Thoracic aorta (tissue), 2 donors: Measurements from ENCODE around the gene ITGB7. TPM values are rescaled to one million over a fixed set of nuclear protein-coding genes. Genes with fewer than 3 reads are reported as not detected.

Experiments
- ATAC-seq: fragments of 150-250 bp; one replicate; pipeline ENCODE4 v1.8.0; 2017; ENCODE audit warnings: low read depth; ENCODE audit not compliant: insufficient number of reproducible peaks, low FRiP score
- DNase-seq: peaks from one replicate; pipeline ENCODE4 v3.0.0-alpha.2; 2020; ENCODE audit warnings: low spot score
- H3K27ac ChIP-seq, 2 donors: fragments of 200-600 bp; sonication (generic); 1 replicate in 1 of 2; 2 replicates in 1 of 2; pipeline ENCODE4 v1.5.1; 2016; ENCODE audit warnings: mild to moderate bottlenecking in 2 of 2, moderate library complexity in 2 of 2
- H3K27me3 ChIP-seq: fragments of 200-600 bp; sonication (generic); replicated peaks from 2 replicates; pipeline ENCODE4 v1.6.0; 2016; ENCODE audit warnings: mild to moderate bottlenecking; ENCODE audit not compliant: insufficient read depth
- H3K36me3 ChIP-seq: fragments of 200-600 bp; sonication (generic); one replicate; pipeline ENCODE4 v1.5.1; 2016
- H3K4me1 ChIP-seq, 2 donors: fragments of 200-600 bp; sonication (generic); 1 replicate in 1 of 2; 2 replicates in 1 of 2; pipeline versions ENCODE4 v1.5.1 to v1.6.0; 2016; ENCODE audit warnings: low read depth in 2 of 2, mild to moderate bottlenecking in 1 of 2; ENCODE audit not compliant: control insufficient read depth in 1 of 2
- H3K4me3 ChIP-seq: fragments of 200-600 bp; sonication (generic); 2 replicates; pipeline ENCODE4 v1.5.1; 2016; ENCODE audit warnings: mild to moderate bottlenecking
- H3K9me3 ChIP-seq: fragments of 200-600 bp; sonication (generic); 2 replicates; pipeline ENCODE4 v1.5.1; 2016
- CTCF ChIP-seq: fragments of 200-600 bp; sonication (generic); IDR thresholded peaks from one replicate; pipeline ENCODE4 v1.5.1; 2019; ENCODE audit warnings: antibody characterized with exemption
- total RNA-seq, 2 donors: library from RNA; depleted of rRNA; stranded (reverse); fragments of >200 nt; gene quantifications; one replicate each; pipeline versions ENCODE4 v1.1.0 to v1.2.3, GENCODE V29; 2016

Gene ITGB7
- total RNA-seq: 1 to 10 TPM; 2.1 to 8.3 TPM

- H3K4me3 ChIP-seq: no peak within 1 kb of the TSS
- peaks cover 19% of the 10 kb centered on the region for H3K36me3 ChIP-seq
- H3K27ac ChIP-seq: no peak within 1 kb of the TSS
- H3K4me1 ChIP-seq: peaks cover 3 to 9% of the 10 kb centered on the region in 2 donors
- H3K9me3 ChIP-seq: no peaks in the 10 kb centered on the region
- H3K27me3 ChIP-seq: no peaks in the 10 kb centered on the region
- no peak for TF ChIP-seq CTCF
- DNase-seq (no peak), ATAC-seq (no peak)
Observed at GRCh38 chr12:53207042-53207441, at the start of gene ITGB7. ITGB7 (minus strand) TSS chr12:53207251; CDS start chr12:53200443, 6,808 bp downstream.

GRCh38 chr12:53255996-53256395 lies 48.9 kb upstream of the ITGB7 start:
- DNase-seq (no peak), ATAC-seq (no peak)
- H3K4me1 ChIP-seq: peaks cover 11 to 19% of the 10 kb centered on the region in 2 donors
- no peaks in the 10 kb centered on the region for H3K9me3 ChIP-seq
- peaks cover 11% of the 10 kb centered on the region for H3K36me3 ChIP-seq
- H3K4me3 ChIP-seq: no peak overlapping the region
- no peaks in the 10 kb centered on the region for H3K27me3 ChIP-seq
- no peak for TF ChIP-seq CTCF
- no peak overlapping the region for H3K27ac ChIP-seq

- DNase-seq: no peak
- no peak overlapping the region for H3K27ac ChIP-seq
- H3K27me3 ChIP-seq: no peaks in the 10 kb centered on the region
- no peak for ATAC-seq
- peaks cover 11% of the 10 kb centered on the region for H3K36me3 ChIP-seq
- no peak overlapping the region for H3K4me3 ChIP-seq
- no peak for TF ChIP-seq CTCF
- no peaks in the 10 kb centered on the region for H3K9me3 ChIP-seq
- peaks cover 11 to 22% of the 10 kb centered on the region in 2 donors for H3K4me1 ChIP-seq
Observed at GRCh38 chr12:53254816-53255545, 47.9 kb upstream of the ITGB7 start.

- Histone ChIP-seq H3K4me1 (peaks cover 11 to 22% of the 10 kb centered on the region in 2 donors), H3K36me3 (peaks cover 11% of the 10 kb centered on the region), H3K4me3 (peak overlapping the region; percentile 96), H3K27me3 (no peaks in the 10 kb centered on the region), H3K27ac (peak overlapping the region in 1 of 2 donors; percentile 83), H3K9me3 (no peaks in the 10 kb centered on the region)
- TF ChIP-seq CTCF: no peak
- DNase-seq (no peak), ATAC-seq (no peak)
Observed at GRCh38 chr12:53253298-53253697, 46.2 kb upstream of the ITGB7 start.

- no peak for DNase-seq
- no peak for ATAC-seq
- TF ChIP-seq CTCF: no peak
- Histone ChIP-seq H3K36me3 (peaks cover 11% of the 10 kb centered on the region), H3K9me3 (no peaks in the 10 kb centered on the region), H3K27me3 (no peaks in the 10 kb centered on the region), H3K4me3 (peak overlapping the region; percentile 96), H3K4me1 (peaks cover 11 to 22% of the 10 kb centered on the region in 2 donors), H3K27ac (peak overlapping the region; percentile 83 to 85)
Observed at GRCh38 chr12:53252349-53252916, 45.4 kb upstream of the ITGB7 start.
